ENCODE results near the gene RHBDF2. TPM values are rescaled to one million over a fixed set of nuclear protein-coding genes. Genes with fewer than 3 reads are reported as not detected.

Gene RHBDF2
- total and polyA plus RNA-seq, 2 experiments from 2014 or later, result 4.9 to 11.0 TPM

DNA sequence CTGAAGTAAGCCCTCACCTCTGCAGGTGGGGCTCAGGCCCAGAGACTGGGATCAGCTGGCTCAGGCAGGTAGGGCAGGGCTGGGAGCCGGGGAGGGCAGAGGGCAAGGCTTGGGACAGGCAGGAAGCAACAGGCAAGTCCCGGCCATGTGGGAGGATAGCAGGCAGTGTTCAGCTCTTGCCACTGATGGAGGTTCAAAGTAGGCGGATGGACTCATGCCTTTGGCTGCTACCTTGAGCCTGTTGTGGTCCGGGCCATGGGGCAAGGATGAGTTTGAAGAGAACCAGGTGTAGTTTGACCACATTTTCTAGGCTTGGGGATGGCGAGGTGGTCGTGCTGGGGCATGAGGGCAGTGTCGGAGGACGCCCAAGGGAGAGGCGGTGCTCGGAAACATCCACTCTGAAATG lies 41.3 kb upstream of the RHBDF2 start:
- no peak overlapping the region for H3K27ac ChIP-seq
- H3K27me3 ChIP-seq, result peaks cover 15% of the 10 kb centered on the region
- no peaks in the 10 kb centered on the region for H4K20me1 ChIP-seq (ENCODE audit: insufficient read depth, poor library complexity, severe bottlenecking)
- H3K4me2 ChIP-seq, result no peak overlapping the region
- no peak for DNase-seq (ENCODE audit: low spot score)
- no peaks in the 10 kb centered on the region for H3K79me2 ChIP-seq
- no peaks in the 10 kb centered on the region for H3K9me2 ChIP-seq (replicated peaks; ENCODE audit: insufficient read depth)
- H3K4me1 ChIP-seq (ENCODE audit: insufficient read depth), result peaks cover 54% of the 10 kb centered on the region
- no peak overlapping the region for H3K4me3 ChIP-seq
- H3K9me3 ChIP-seq (ENCODE audit: low read depth), result no peaks in the 10 kb centered on the region
- 89% methylated on average over 10 of the region's 10 CpGs for WGBS (ENCODE audit: low lambda C conversion rate, missing lambda C conversion rate)
- H2AFZ ChIP-seq, result no peak overlapping the region
- TF ChIP-seq, protein P1, sequence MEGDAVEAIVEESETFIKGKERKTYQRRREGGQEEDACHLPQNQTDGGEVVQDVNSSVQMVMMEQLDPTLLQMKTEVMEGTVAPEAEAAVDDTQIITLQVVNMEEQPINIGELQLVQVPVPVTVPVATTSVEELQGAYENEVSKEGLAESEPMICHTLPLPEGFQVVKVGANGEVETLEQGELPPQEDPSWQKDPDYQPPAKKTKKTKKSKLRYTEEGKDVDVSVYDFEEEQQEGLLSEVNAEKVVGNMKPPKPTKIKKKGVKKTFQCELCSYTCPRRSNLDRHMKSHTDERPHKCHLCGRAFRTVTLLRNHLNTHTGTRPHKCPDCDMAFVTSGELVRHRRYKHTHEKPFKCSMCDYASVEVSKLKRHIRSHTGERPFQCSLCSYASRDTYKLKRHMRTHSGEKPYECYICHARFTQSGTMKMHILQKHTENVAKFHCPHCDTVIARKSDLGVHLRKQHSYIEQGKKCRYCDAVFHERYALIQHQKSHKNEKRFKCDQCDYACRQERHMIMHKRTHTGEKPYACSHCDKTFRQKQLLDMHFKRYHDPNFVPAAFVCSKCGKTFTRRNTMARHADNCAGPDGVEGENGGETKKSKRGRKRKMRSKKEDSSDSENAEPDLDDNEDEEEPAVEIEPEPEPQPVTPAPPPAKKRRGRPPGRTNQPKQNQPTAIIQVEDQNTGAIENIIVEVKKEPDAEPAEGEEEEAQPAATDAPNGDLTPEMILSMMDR (IDR thresholded peaks at IDR 0.05; ENCODE audit: poor library complexity), result no peak
- no peak for TF ChIP-seq EZH2phosphoT487 (IDR thresholded peaks at IDR 0.05; ENCODE audit: low read depth, severe bottlenecking, unreplicated experiment)
- TF ChIP-seq EZH2 (IDR thresholded peaks at IDR 0.05; ENCODE audit: borderline replicate concordance), result no peak
- H3K36me3 ChIP-seq (replicated peaks; ENCODE audit: insufficient read depth, low read depth), result no peaks in the 10 kb centered on the region

DNA sequence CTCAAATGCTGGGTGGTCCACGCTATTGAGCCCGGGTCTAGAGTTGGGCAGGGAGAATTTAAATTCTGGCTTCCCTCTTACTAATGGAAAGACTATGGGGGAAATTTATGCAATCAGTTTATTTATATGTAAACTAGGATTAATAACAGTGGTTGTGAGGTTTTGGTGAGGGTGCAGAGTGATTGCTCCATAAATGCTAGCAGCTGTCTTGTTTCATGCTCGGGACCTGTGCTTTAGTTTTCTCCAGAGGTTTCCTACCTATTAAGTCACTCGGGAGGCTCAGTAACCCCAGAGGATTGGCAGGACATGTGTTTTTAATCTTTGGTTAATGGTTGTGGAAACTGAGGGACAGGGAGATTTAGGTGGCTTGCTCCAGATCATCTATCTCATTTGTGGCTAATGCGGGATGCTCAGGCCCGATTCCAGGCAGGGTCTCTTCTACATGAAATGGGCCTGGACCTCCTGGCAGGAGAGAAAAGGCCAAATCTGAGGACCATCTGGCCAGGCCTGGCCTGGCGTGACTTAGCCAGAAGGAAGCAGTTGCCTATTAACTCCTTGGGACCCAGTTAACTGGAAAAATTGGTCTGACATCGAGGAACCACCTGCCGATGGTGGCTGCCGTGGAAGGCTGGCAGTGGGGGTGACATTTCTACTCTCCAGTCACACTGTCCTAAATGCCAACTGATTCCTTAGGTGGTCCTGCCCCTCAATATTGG lies 40.7 kb upstream of the RHBDF2 start:
- peaks cover 54% of the 10 kb centered on the region for H3K4me1 ChIP-seq (ENCODE audit: insufficient read depth)
- H2AFZ ChIP-seq, result no peak overlapping the region
- H4K20me1 ChIP-seq (ENCODE audit: insufficient read depth, poor library complexity, severe bottlenecking), result no peaks in the 10 kb centered on the region
- 72% methylated on average over 10 of the region's 10 CpGs for WGBS (ENCODE audit: low lambda C conversion rate, missing lambda C conversion rate)
- H3K27ac ChIP-seq, result no peak overlapping the region
- no peaks in the 10 kb centered on the region for H3K79me2 ChIP-seq
- H3K9me2 ChIP-seq (replicated peaks; ENCODE audit: insufficient read depth), result no peaks in the 10 kb centered on the region
- no peaks in the 10 kb centered on the region for H3K36me3 ChIP-seq (replicated peaks; ENCODE audit: insufficient read depth, low read depth)
- no peak overlapping the region for H3K4me3 ChIP-seq
- DNase-seq (ENCODE audit: low spot score), result no peak
- TF ChIP-seq EZH2phosphoT487 (IDR thresholded peaks at IDR 0.05; ENCODE audit: low read depth, severe bottlenecking, unreplicated experiment) (no peak), EZH2 (IDR thresholded peaks at IDR 0.05; ENCODE audit: borderline replicate concordance) (no peak)
- TF ChIP-seq, protein P1 (IDR thresholded peaks at IDR 0.05; ENCODE audit: poor library complexity), result no peak
- H3K27me3 ChIP-seq, result peaks cover 19% of the 10 kb centered on the region
- H3K9me3 ChIP-seq (ENCODE audit: low read depth), result no peaks in the 10 kb centered on the region
- H3K4me2 ChIP-seq, result no peak overlapping the region

GRCh38 chr17:76540381-76541300 lies 39.4 kb upstream of the RHBDF2 start:
- Histone ChIP-seq H3K9me2 (replicated peaks; ENCODE audit: insufficient read depth) (no peaks in the 10 kb centered on the region), H3K79me2 (no peaks in the 10 kb centered on the region), H3K4me1 (ENCODE audit: insufficient read depth) (peaks cover 44% of the 10 kb centered on the region), H2AFZ (peak overlapping the region; percentile 38), H4K20me1 (ENCODE audit: insufficient read depth, poor library complexity, severe bottlenecking) (no peaks in the 10 kb centered on the region), H3K36me3 (replicated peaks; ENCODE audit: insufficient read depth, low read depth) (no peaks in the 10 kb centered on the region), H3K27me3 (peaks cover 28% of the 10 kb centered on the region), H3K4me2 (peak overlapping the region; percentile 81), H3K9me3 (ENCODE audit: low read depth) (no peaks in the 10 kb centered on the region), H3K4me3 (no peak overlapping the region), H3K27ac (no peak overlapping the region)
- 12% methylated on average over 27 of the region's 27 CpGs for WGBS (ENCODE audit: low lambda C conversion rate, missing lambda C conversion rate)
- TF ChIP-seq, protein P1 (IDR thresholded peaks at IDR 0.05; ENCODE audit: poor library complexity), result no peak
- TF ChIP-seq EZH2 (IDR thresholded peaks at IDR 0.05; ENCODE audit: borderline replicate concordance) (no peak), EZH2phosphoT487 (IDR thresholded peaks at IDR 0.05; ENCODE audit: low read depth, severe bottlenecking, unreplicated experiment) (no peak)
- peak; percentile 96 for DNase-seq (ENCODE audit: low spot score)
